NCI-H2196 (cell line): ENCODE data around the gene ZNF197.
A peak's percentile ranks its signal among the peaks of the same experiment; 100 is the strongest.
"Not testable (repeated sequence)": the region's sequence is repeated elsewhere in the genome, so short reads cannot be mapped to it uniquely, and the experiment has no call there.

Experiments
- DNase-seq: peaks from one replicate; lab custom pipeline; 2025; ENCODE audit not compliant: unreplicated experiment; lab: John Stamatoyannopoulos, UW

ZNF197 gene

GRCh38 chr3:44624749-44625480 is at the start of gene ZNF197:
Gene ZNF197 (plus strand): TSS chr3:44625036. CDS start chr3:44629155, 4,119 bp downstream.
- DNase-seq: peak; percentile 79

GRCh38 chr3:44576613-44577012 is 48.2 kb upstream of the ZNF197 start:
- no peak for DNase-seq

GRCh38 chr3:44577354-44577952 is 47.4 kb upstream of the ZNF197 start:
- DNase-seq: not testable (repeated sequence)

- not testable (repeated sequence) for DNase-seq
Measured at GRCh38 chr3:44578316-44578715, 46.5 kb upstream of the ZNF197 start.

GRCh38 chr3:44578924-44579515 is 45.8 kb upstream of the ZNF197 start:
- DNase-seq: not testable (repeated sequence)

GRCh38 chr3:44579749-44580148 is 45.1 kb upstream of the ZNF197 start:
- not testable (repeated sequence) for DNase-seq

- not testable (repeated sequence) for DNase-seq
Measured at GRCh38 chr3:44580971-44581370, 43.9 kb upstream of the ZNF197 start.

GRCh38 chr3:44584646-44585501 is 40.0 kb upstream of the ZNF197 start, which contains the start of gene ZNF660:
Gene ZNF660 (plus strand): TSS chr3:44584964. CDS start chr3:44594194, 9,230 bp downstream.
- DNase-seq: peak; percentile 63

GRCh38 chr3:44596621-44597020 is 28.2 kb upstream of the ZNF197 start:
- no peak for DNase-seq

- no peak for DNase-seq
Measured at GRCh38 chr3:44601749-44602148, 23.1 kb upstream of the ZNF197 start.

GRCh38 chr3:44612678-44613077 is 12.2 kb upstream of the ZNF197 start:
- no peak for DNase-seq

GRCh38 chr3:44628716-44629115 is 3.9 kb downstream of the ZNF197 start:
- DNase-seq: no peak

- no peak for DNase-seq
Measured at GRCh38 chr3:44632193-44632592, 7.4 kb downstream of the ZNF197 start.

GRCh38 chr3:44642337-44642736 is 17.5 kb downstream of the ZNF197 start:
- no peak for DNase-seq

- no peak for DNase-seq
Measured at GRCh38 chr3:44643024-44643423, 18.2 kb downstream of the ZNF197 start.

GRCh38 chr3:44647771-44648170 is 22.9 kb downstream of the ZNF197 start:
- no peak for DNase-seq

GRCh38 chr3:44648564-44649229 is 23.9 kb downstream of the ZNF197 start, which contains the start of gene ZNF35:
Gene ZNF35 (plus strand): TSS chr3:44648732. CDS start chr3:44651068, 2,336 bp downstream.
- DNase-seq: peak; percentile 65

- no peak for DNase-seq
Measured at GRCh38 chr3:44649709-44650108, 24.9 kb downstream of the ZNF197 start.

GRCh38 chr3:44654039-44654438 is 29.2 kb downstream of the ZNF197 start:
- DNase-seq: no peak

GRCh38 chr3:44659015-44659414 is 34.2 kb downstream of the ZNF197 start:
- DNase-seq: no peak
